Loucy (cell line): Measurements from ENCODE around the gene N4BP3.

ENCODE experiments used
- EZH2phosphoT487 ChIP-seq: fragments of 200-600 bp; IDR thresholded peaks from 2 replicates; pipeline ENCODE4 v1.6.1; 2018; ENCODE audit warnings: antibody characterized with exemption, mild to moderate bottlenecking, moderate library complexity, borderline replicate concordance
- TF ChIP-seq, protein P1 (sequence below): fragments of 200-600 bp; sonication (generic); conservative IDR thresholded peaks from 2 replicates; pipeline ENCODE4 v1.5.1; 2014; ENCODE audit warnings: mild to moderate bottlenecking, antibody characterized with exemption, low read length

GRCh38 chr5:178081571-178082243 lies 31.6 kb upstream of the N4BP3 start:
- TF ChIP-seq, protein P1, sequence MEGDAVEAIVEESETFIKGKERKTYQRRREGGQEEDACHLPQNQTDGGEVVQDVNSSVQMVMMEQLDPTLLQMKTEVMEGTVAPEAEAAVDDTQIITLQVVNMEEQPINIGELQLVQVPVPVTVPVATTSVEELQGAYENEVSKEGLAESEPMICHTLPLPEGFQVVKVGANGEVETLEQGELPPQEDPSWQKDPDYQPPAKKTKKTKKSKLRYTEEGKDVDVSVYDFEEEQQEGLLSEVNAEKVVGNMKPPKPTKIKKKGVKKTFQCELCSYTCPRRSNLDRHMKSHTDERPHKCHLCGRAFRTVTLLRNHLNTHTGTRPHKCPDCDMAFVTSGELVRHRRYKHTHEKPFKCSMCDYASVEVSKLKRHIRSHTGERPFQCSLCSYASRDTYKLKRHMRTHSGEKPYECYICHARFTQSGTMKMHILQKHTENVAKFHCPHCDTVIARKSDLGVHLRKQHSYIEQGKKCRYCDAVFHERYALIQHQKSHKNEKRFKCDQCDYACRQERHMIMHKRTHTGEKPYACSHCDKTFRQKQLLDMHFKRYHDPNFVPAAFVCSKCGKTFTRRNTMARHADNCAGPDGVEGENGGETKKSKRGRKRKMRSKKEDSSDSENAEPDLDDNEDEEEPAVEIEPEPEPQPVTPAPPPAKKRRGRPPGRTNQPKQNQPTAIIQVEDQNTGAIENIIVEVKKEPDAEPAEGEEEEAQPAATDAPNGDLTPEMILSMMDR: no peak
- no peak for TF ChIP-seq EZH2phosphoT487
